Ovary (tissue), 3 donors: ENCODE results near the gene STK11IP.

Experiments
- CTCF ChIP-seq, 3 donors: fragments of 450-650 bp in 2 of 3; fragments of 200-600 bp in 1 of 3; IDR thresholded peaks; one replicate each; pipeline versions ENCODE4 v1.5.1 to v1.8.0; 2016 to 2022; ENCODE audit warnings: antibody characterized with exemption in 3 of 3, mild to moderate bottlenecking in 1 of 3
- POLR2A ChIP-seq: fragments of 450-650 bp; IDR thresholded peaks from one replicate; pipeline ENCODE4 v1.6.1; 2017; ENCODE audit warnings: antibody characterized with exemption, mild to moderate bottlenecking, moderate library complexity
- donor health status: DM: no; HTN: no; CAD: no.

DNA sequence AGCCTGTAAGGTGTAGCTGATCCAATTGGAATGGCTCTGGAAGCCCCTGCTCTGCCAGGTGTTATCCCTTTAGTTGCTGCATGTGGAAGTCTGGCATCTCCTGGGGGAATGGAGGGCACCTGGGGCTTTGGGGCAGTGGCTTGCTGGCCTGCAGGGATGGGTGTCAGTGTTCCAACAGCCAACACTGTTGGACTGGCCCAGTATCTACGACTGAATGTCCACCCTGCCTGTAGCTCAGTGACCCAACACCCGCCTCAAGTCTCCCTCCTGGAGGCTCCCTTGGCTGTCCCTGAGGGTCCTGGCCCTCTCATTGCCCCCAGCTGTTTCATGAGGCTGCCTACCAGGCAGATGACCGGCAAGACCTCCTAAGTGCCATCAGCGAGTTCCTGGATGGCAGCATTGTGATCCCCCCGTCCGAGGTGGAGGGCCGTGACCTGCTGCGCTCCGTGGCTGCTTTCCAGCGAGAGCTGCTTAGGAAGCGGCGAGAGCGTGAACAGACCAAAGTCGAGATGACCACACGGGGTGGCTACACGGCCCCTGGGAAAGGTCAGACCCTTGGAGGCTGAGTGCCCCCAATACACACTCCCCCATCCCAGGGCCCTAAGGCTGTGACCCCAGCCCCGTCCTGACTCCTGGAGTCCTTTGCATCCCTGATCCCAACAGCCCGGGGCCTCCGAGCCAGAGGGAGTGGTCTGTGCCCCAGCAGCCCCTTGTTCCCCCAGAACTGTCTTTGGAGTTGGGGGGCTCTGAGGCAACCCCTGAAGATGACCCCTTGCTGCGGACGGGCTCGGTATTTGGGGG lies 37.5 kb downstream of the STK11IP start:
- TF ChIP-seq CTCF (IDR thresholded peaks at IDR 0.05), result no peak
- no peak for TF ChIP-seq POLR2A
